ENCODE measurements around the gene GNAI2.
"Not testable (repeated sequence)": the region's sequence is repeated elsewhere in the genome, so short reads cannot be mapped to it uniquely, and the experiment has no call there.

The GNAI2 gene

GRCh38 chr3:50228184-50228763, 7.7 kb upstream of the GNAI2 start:
- DNase-seq, result not testable (repeated sequence)

DNA sequence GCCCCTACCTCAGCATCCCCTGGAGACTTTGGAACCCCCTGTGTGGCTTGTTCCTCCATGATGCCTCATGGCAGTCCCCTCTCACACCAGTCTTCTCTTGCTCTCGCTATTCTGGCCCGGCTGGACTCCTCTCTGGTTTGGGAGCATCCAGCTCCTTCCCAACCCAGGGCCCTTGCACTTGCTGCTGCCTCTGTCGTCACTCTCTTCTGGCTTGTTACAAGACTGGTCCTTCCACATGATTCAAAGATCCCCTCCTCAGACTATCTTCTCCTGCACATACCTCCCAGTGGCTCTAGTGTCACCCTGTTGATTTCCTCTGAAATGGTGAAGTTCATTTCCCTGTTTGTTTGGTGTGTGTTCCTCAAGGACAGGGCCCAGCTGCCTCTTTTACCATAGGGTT, 6.5 kb upstream of the GNAI2 start:
- DNase-seq, result no peak

DNA sequence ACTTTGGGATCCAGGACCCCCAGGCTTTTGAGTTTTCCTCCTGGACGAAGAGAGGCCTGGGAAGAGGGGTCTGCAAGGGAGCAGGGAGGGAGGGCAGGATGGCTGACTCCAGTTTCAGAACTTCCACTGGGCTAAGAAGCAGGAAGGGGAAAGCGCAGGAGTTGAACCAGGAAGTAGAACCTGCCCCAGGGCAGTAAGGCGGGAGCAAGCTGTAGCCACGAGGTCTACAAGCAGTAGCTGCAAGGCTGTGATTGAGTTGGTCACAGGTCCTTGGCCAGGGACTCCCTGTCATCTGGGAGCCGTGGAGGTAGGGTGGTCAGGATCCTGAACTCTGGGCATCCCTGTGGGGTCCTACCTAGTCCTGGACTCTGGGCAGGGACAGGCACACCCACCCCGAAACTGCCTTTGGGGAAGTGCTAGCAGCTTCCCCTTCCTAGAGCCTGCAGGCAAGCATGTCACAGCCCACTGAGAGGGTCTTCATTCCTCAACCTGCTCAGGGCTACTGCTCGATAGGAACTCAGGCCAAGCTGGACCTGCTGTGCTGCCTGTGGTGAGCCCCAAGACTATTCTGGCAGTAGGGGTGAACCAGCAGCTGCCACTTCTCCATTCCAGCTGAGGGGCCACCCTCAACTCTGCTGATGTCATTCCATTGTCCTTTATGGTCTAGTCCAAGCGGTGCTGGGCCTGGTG, 5.8 kb upstream of the GNAI2 start:
- no peak for DNase-seq

GRCh38 chr3:50230794-50231125, 5.2 kb upstream of the GNAI2 start:
- no peak for DNase-seq

- DNase-seq, result no peak
These were observed 4.4 kb upstream of the GNAI2 start for GRCh38 chr3:50231581-50231980.

DNA sequence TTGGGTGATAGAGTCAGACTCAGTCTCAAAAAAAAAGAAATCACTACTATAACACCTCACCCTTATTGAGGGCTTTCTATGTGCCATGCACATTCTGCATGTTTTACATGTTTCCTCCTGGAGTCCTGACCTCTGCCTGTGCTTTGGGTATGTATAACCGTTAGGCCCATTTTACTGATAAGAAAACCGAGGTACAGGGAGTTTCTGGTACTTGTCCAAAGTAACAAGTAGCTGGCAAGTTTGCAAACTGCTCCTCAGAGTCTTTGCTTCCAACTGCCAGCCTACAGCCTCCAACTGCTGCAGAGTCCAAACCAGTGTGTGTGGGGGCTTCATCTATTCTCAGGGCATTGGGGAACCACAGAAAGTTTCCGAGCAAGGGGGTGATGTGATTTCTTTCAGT, 3.7 kb upstream of the GNAI2 start:
- no peak for DNase-seq

DNA sequence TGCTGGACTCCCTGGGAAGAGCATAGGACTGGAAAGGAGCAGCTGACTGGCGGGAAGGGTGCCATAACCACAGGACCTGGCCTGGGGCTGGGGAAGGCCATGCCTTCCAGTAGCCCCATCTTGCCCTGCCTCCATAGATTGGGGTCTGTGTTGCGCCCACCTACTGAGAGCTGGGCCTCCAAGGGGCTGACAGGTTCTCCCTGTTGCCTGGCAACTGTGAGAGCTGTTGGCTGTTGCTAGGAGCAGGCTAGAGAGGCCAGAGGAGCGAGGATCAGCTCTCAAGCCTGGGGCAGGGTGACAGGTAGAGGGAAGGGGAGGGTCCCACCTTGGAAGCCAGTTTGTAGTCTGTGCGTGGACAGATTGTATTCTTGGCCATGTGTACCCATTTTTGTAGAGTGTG, 2.8 kb upstream of the GNAI2 start:
- no peak for DNase-seq

DNA sequence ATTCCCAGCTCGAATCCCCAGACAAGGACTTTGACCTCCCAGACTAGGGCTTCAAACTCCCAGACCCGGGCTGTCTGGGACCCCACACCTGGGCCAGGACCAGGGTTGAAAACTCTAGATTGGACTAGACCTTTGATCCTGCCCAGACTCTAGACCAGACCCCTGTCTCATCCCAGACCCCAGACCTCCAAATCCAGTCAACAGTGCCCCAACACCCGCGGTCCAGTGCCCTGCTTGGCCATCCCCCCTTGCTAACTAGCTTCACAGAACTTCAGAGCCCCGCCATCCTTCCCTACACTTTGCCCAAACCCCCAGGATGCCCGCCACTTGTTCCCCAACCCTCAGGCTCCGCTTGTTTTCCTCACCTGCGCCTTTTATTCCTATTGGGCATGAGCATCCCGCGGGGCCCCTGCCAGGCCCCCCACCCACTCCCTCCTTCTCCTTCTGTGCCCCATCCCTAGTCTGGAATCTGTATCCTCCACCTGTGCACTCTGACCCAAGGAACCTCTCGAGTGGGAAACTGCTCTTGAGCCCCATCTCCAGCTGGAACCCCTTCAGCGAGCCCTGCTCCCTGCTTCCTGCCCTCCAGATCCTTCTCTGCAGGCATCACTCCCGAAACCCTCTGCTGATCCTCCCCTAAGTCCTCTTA, 604 bp downstream of the GNAI2 start:
- no peak for DNase-seq

DNA sequence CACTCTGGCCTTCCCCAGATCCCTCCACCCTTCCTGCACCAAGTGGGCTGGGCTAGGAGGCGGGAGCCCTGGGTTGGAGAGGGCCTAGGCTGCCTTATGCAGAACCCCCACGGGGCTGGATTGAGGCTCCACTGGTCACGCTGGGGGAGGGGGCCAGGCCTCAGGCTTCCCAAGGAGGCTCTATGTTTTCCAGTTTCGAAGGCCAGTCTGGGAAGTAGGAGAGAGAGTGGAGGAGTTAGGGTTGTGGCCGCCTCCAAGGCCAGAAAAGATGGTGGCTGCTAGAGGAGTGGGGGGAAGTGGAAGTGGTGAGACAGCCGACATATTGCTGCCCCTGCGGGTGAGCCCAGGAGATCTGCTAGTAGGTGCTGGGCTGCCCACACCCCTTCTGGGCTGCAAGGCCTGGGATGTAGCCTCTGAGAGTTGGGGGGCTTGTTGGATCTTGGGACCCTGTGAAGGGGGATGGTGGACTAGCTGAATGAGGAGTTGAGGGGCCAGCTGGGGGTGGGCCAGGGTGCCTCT, 1.2 kb downstream of the GNAI2 start:
- DNase-seq, result no peak

DNA sequence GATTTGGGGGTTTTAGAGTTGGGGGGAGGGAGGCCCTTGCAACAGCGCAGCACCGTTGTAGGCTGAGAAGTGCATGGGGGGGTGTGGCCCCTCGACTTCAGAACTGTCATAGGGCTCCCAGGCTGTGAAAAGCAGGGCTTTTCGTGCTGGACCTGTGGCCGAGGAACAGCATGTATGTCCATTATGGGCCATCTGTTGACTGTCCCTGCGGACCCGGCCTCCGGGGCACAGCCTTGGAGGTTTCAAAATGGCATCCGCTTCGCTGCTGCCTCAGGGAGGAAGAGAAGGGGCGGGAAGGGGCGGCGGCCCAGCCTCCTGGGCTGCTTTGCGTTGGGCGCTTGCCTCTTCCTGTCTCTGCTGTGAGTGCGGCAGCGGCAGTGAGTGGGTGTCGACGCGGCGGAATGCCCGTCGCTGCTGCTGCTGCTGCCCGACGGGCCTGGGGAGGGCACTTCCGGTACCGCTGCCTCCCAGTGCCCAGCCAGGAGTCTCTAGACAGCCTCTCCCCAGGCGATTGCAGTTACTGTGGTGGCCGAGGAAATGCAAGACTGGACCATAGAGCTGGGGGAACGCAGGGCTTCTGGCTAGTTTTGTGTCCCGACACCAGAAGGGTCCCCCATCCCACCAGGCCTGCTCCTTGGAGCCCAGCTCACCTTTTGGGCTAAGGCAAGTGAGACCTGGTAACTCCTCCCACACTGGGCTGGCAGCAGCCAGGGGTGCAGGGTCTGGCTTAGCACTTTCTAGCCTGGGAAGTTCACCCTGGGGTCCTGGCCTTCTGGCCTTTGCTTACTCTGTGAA, 1.9 kb downstream of the GNAI2 start:
- DNase-seq, result peak; percentile 78

DNA sequence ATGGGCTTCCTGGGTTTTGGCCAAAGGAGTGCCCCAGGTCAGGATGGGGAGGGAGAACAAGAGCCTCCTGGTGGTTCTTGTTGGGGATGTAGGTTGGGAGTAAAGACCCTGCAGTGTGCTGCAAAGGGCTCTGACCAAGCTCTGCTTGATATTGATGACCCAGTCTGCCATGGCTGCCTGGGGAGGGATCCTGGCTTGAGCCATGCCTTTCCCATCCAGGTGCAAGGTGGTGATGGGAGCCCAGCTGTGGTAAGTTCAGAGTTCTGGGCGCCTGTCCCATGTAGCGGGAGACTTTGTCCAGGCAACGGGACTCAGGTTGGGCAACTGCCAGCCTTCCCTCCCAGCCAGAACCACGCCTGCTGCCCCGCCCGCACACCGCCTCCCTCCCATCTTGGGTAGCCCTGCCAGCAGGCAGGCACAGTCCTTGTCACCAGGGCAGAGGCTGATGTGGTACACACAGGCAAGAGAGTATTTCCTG, 2.6 kb downstream of the GNAI2 start:
- DNase-seq, result no peak

DNA sequence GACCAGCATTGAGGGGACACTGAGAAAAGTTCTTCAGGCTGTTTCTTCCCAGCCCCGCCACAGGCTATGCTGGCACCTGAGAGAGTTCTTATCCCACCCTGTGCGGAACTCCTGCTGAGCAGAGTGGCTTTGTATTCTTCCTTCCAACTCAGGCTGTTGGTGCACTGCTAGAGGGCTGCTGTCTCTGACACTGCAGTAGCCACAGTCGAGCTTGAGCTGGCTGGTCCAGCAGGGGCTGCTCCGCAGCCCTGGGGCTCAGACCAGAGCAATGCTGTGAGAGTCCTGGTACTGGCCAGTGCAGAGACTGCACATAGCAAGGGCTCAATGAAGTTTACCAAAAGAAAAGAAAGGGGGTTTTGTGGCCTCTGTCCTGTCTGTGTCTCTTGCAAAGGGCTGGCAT, 3.6 kb downstream of the GNAI2 start:
- DNase-seq, result no peak

- DNase-seq, result no peak
These were observed 5.2 kb downstream of the GNAI2 start for GRCh38 chr3:50241163-50241562.

GRCh38 chr3:50241713-50242380, 5.8 kb downstream of the GNAI2 start:
- DNase-seq, result no peak

GRCh38 chr3:50242381-50242770, 6.4 kb downstream of the GNAI2 start:
- no peak for DNase-seq

DNA sequence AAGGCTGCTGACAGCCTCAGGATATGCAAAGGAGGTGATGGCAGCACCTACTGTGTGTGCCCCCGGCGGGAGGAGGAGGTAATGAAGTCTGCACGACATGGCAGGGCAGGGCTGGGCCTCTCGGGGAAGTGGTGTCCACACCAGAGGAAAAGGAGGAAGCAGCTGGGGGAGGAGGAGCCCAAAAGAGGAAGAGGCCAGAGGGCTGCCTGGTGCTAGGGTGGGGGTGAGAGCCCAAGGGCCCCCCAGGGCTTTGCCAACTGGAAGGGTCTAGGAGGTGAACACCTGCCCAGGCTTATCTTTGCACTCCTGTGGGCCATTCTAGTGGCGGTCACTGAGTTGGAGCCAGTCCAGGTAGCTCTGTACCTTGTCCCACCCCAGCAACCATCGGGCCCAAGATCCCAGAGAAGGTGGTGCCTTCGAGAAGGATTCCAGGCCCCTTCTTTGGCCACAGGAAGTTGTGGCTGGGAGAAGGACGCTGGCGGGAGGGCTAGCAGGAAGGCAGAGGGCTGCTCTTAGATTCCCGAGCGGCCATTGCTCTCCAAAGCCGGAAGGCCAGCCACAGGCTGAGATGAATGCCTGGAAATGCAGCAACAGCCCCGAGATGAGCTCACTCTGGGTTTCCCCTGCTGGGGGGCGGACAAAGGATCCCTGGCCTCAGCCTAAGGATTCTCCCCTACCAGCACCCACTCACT, 7.0 kb downstream of the GNAI2 start:
- peak; percentile 31 for DNase-seq

- DNase-seq, result no peak
These were observed 7.5 kb downstream of the GNAI2 start for GRCh38 chr3:50243543-50243895.

DNA sequence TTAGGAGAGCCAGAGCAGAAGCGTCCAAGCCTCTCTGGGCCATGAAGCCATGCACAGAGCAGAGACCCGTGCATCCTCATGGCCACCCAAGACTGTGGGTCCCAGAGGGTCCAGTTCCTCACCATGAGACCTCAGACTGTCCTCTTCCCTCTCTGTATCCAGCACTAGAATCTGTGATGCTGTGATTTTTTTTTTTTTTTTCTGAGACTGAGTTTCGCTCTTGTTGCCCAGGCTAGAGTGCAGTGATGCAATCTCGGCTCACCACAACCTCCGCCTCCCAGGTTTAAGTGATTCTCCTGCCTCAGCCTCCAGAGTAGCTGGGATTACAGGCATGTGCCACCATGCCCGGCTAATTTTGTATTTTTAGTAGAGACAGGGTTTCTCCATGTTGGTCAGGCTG, 8.8 kb downstream of the GNAI2 start:
- DNase-seq, result not testable (repeated sequence)

DNA sequence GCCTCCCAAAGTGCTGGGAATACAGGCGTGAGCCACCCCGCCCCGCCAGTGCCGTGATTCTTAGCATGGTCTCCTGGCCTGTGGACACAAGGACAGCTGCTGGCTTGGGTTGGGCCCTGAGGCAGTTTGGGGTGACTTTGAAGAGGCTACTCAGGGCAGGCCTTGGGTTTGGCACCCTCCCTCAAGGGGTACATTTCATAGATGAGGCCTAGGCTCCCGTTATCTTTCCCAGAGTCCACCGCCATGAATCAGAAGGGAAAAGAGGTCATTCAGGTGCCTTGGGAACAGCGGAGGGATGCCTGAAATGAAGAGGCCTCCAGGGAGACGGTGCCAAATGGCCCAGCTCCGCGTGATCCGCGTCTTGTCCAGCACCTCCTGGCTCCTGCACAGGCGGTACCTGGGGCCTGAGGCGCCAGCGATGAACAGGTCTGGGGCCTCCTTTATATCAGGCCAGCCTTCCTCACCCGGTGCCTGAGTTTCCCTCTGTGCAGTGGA, 9.3 kb downstream of the GNAI2 start:
- no peak for DNase-seq

GRCh38 chr3:50245831-50246516, 10.0 kb downstream of the GNAI2 start:
- peak; percentile 92 for DNase-seq

DNA sequence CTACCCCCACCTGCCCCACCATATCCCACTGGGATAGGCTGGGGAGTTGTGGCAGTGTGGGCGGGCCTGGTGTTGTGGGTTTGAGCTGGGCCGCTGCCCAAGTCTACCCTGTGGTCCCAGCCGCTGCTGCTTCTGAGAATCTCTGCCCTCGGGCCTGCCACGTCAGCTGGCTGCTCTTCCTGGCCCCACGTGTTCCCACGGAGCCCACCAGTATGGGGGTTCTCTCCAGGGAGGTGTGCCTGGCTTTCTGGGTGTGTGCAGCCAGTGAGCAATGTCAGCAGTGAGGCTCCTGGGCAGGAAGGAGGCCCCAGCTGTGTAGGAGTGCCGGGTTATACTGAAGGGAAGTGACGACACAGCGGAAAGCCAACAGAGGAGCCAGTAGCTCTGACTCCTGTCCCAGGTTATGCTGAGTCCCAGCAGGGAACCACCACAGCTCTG, 10.5 kb downstream of the GNAI2 start:
- peak; percentile 95 for DNase-seq

Data from fibroblast of upper back skin (primary cell).